GM13977 (cell line): ENCODE results near the gene HS3ST4.

Experiments used
- DNase-seq: peaks from one replicate; pipeline ENCODE4 v3.0.0; 2012; ENCODE audit warnings: low spot score
- CTCF ChIP-seq: IDR thresholded peaks from 2 replicates; pipeline ENCODE4 v1.5.1; 2012; ENCODE audit warnings: mild to moderate bottlenecking, control low read depth; ENCODE audit not compliant: insufficient read depth; ENCODE audit errors: extremely low read depth, missing control alignments
- in situ Hi-C: fragments of 300-500 bp; cut with MboI; formaldehyde crosslinking; loops from one replicate; pipeline ENCODE4 v1.12.0; 2022; ENCODE audit warnings: low sequenced_read_pairs, low pct_unique_long_range_greater_than_20kb, mixed read lengths, inconsistent platforms; ENCODE audit not compliant: unreplicated experiment

Gene HS3ST4

GRCh38 chr16:25910971-25911370 lies 219.2 kb downstream of the HS3ST4 start:
- no peak for TF ChIP-seq CTCF
- in situ Hi-C loops = no loop called here
- DNase-seq = no peak

- TF ChIP-seq CTCF = no peak
- in situ Hi-C loops = no loop called here
These were observed 220.6 kb downstream of the HS3ST4 start for GRCh38 chr16:25912321-25912720.

GRCh38 chr16:25914357-25914962 lies 222.7 kb downstream of the HS3ST4 start:
- in situ Hi-C loops = no loop called here
- TF ChIP-seq CTCF = no peak
- no peak for DNase-seq

More at GRCh38 chr16:25912321-25912720, 220.6 kb downstream of the HS3ST4 start:
- DNase-seq = no peak

GRCh38 chr16:25916037-25916436 lies 224.3 kb downstream of the HS3ST4 start:
- TF ChIP-seq CTCF = no peak
- DNase-seq = no peak
- in situ Hi-C loops = no loop called here

DNA sequence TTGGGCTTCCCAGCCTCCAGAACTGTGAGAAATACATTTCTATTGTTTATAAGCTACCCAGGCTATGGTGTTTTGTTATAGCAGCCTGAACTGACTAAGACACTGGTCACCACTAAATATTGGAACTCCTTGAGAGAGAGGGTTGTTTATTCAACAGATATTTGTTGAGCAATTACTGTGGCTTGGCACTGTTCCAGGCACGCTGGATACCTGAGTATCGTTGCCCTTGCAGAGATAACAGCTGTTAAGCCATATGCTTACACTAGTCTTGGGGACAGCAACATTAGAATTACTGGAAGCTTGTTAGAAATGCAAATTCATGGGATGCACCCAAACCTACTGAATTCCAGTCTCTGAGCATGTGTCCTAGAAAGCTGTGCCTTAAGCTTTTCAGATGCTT lies 230.7 kb downstream of the HS3ST4 start:
- DNase-seq = no peak
- TF ChIP-seq CTCF = no peak
- in situ Hi-C loops = no loop called here

DNA sequence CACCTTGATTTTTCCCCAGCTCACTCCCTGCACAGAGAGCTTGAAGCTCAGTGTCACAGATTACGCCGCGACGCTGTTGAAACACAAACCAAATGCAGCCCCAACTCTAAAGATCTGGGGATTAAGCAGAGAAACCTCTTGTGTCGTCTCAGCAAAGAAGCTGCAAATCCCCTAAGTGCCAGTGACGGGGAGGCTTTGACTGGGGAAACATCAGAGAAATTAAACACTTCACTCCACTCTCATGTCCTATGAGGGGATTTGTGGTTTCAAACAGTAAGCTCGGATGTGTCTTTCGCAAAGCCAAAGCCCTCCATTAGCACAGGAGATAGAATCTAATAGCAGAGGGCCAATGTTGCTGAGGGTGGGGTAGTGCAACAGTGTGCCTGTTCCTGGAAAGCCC lies 233.7 kb downstream of the HS3ST4 start:
- TF ChIP-seq CTCF = no peak
- DNase-seq = no peak
- in situ Hi-C loops = no loop called here
